Muscle of arm (tissue), 12 donors: ENCODE results near the gene LASP1. TPM values are rescaled to one million over a fixed set of nuclear protein-coding genes. Genes with fewer than 3 reads are reported as not detected.
"Not testable (repeated sequence)": the region's sequence is repeated elsewhere in the genome, so short reads cannot be mapped to it uniquely, and the experiment has no call there.

Experiments
- DNase-seq: peaks from one replicate; pipeline ENCODE4 v3.0.0-alpha.2; 2013
- polyA plus RNA-seq, 12 donors: library from polyadenylated mRNA; unstranded; fragments of 120-200 nt; gene quantifications; one replicate each; pipeline ENCODE4 v1.2.1, GENCODE V29; 2013; ENCODE audit not compliant: insufficient read length in 12 of 12

The LASP1 gene
- polyA plus RNA-seq, 12 donors: 67.3 to 159 (median 80.6) TPM; not detected in 1

- no peak for DNase-seq
These were observed 35.5 kb downstream of the LASP1 start for GRCh38 chr17:38905375-38905774.

- no peak for DNase-seq
These were observed 36.8 kb downstream of the LASP1 start for GRCh38 chr17:38906460-38907228.

- DNase-seq: no peak
These were observed 38.2 kb downstream of the LASP1 start for GRCh38 chr17:38907930-38908675.

- no peak for DNase-seq
These were observed 38.9 kb downstream of the LASP1 start for GRCh38 chr17:38908676-38909181.

- DNase-seq: no peak
These were observed 40.5 kb downstream of the LASP1 start for GRCh38 chr17:38910325-38910724.

GRCh38 chr17:38911081-38911730 lies 41.3 kb downstream of the LASP1 start:
- no peak for DNase-seq

GRCh38 chr17:38911731-38912081 lies 41.8 kb downstream of the LASP1 start:
- DNase-seq: not testable (repeated sequence)

- DNase-seq: no peak
These were observed 42.5 kb downstream of the LASP1 start for GRCh38 chr17:38912221-38912813.

GRCh38 chr17:38914741-38915638 lies 45.1 kb downstream of the LASP1 start:
- no peak for DNase-seq

GRCh38 chr17:38915639-38915995 lies 45.8 kb downstream of the LASP1 start:
- no peak for DNase-seq

- no peak for DNase-seq
These were observed 46.9 kb downstream of the LASP1 start for GRCh38 chr17:38916771-38917170.

GRCh38 chr17:38917259-38917658 lies 47.4 kb downstream of the LASP1 start:
- DNase-seq: no peak

GRCh38 chr17:38918129-38918913 lies 48.5 kb downstream of the LASP1 start:
- no peak for DNase-seq

- no peak for DNase-seq
These were observed 49.1 kb downstream of the LASP1 start for GRCh38 chr17:38918916-38919315.

- no peak for DNase-seq
These were observed 49.6 kb downstream of the LASP1 start for GRCh38 chr17:38919316-38920078.

GRCh38 chr17:38920374-38921291 lies 50.8 kb downstream of the LASP1 start:
- DNase-seq: no peak

GRCh38 chr17:38921756-38922411 lies 52.0 kb downstream of the LASP1 start:
- no peak for DNase-seq
